Measurements from ENCODE around the gene HEXB. TPM values are rescaled to one million over a fixed set of nuclear protein-coding genes. Genes with fewer than 3 reads are reported as not detected.

Gene HEXB
- total and polyA plus RNA-seq, 2 of the 8 experiments (the other 6 are each of a cell fraction or from before 2014, with no cell fraction given), result 39.7 to 69.2 TPM

DNA sequence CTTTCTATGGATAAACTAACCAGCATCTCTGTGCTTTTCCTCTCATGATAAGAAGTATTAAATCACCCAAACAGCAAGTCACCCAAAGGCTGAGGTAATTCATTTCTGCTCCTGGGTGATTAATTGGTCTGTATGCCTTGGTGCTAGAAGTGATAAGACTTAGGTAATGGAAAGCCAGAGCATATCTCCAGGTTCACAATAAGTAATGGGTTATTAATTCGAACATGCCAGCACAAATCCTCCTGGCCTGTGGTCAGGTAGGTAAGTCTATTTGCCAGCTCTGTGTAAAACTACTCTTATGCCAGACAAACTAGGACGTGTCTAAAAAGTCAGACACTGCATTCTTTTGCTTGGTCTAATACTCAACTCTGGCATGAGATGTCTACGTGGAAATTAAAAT lies 33.3 kb upstream of the HEXB start (continued):
- TF ChIP-seq NRF1 (IDR thresholded peaks at IDR 0.05; ENCODE audit: low read depth, low read length), result no peak
- TF ChIP-seq YY1 (IDR thresholded peaks at IDR 0.05; ENCODE audit: low read depth, low read length), result no peak
- no peak for TF ChIP-seq CBX8 (IDR thresholded peaks at IDR 0.05; ENCODE audit: borderline replicate concordance, low read depth, low read length)
- TF ChIP-seq, protein P1, sequence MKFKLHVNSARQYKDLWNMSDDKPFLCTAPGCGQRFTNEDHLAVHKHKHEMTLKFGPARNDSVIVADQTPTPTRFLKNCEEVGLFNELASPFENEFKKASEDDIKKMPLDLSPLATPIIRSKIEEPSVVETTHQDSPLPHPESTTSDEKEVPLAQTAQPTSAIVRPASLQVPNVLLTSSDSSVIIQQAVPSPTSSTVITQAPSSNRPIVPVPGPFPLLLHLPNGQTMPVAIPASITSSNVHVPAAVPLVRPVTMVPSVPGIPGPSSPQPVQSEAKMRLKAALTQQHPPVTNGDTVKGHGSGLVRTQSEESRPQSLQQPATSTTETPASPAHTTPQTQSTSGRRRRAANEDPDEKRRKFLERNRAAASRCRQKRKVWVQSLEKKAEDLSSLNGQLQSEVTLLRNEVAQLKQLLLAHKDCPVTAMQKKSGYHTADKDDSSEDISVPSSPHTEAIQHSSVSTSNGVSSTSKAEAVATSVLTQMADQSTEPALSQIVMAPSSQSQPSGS (IDR thresholded peaks at IDR 0.05; ENCODE audit: low read length), result no peak
- no peak for TF ChIP-seq RXRA (IDR thresholded peaks at IDR 0.05; ENCODE audit: insufficient read depth, low read depth, low read length)
- TF ChIP-seq NANOG (IDR thresholded peaks at IDR 0.05; ENCODE audit: insufficient read depth, low read depth, low read length, poor library complexity, severe bottlenecking), result no peak
- no peak for TF ChIP-seq KDM4A (IDR thresholded peaks at IDR 0.05; ENCODE audit: low read depth, low read length, severe bottlenecking)
- no peak for TF ChIP-seq SAP30 (IDR thresholded peaks at IDR 0.05; ENCODE audit: insufficient read depth, insufficient replicate concordance, low read length)
